Loucy (cell line): ENCODE measurements around the gene DMRTA2.

ENCODE experiments used
- H2AFZ ChIP-seq: fragments of 200-600 bp; sonication (generic); 2 replicates; pipeline ENCODE4 v1.6.0; 2016; ENCODE audit warnings: antibody characterized with exemption, mild to moderate bottlenecking, low read length, moderate library complexity
- H3F3A ChIP-seq: fragments of 200-600 bp; 2 replicates; pipeline ENCODE4 v1.6.0; 2016; ENCODE audit warnings: antibody characterized with exemption, low read depth, mild to moderate bottlenecking
- H3K27me3 ChIP-seq: fragments of 200-600 bp; sonication (generic); 2 replicates; pipeline ENCODE4 v1.6.1; 2014; ENCODE audit warnings: low read length, mild to moderate bottlenecking; ENCODE audit not compliant: insufficient read depth, poor library complexity, severe bottlenecking
- H3K36me3 ChIP-seq: fragments of 200-600 bp; sonication (generic); 2 replicates; pipeline ENCODE4 v1.6.1; 2016; ENCODE audit warnings: low read length; ENCODE audit not compliant: insufficient read depth
- H3K4me1 ChIP-seq: fragments of 200-600 bp; sonication (generic); 2 replicates; pipeline ENCODE4 v1.5.1; 2014; ENCODE audit warnings: low read length, mild to moderate bottlenecking; ENCODE audit not compliant: insufficient read depth, poor library complexity, severe bottlenecking
- H3K4me2 ChIP-seq: fragments of 200-600 bp; sonication (generic); 2 replicates; pipeline ENCODE4 v1.6.0; 2014; ENCODE audit warnings: antibody characterized with exemption, low read length, low read depth, mild to moderate bottlenecking; ENCODE audit not compliant: poor library complexity, severe bottlenecking
- H3K4me3 ChIP-seq: fragments of 200-600 bp; sonication (generic); 2 replicates; pipeline ENCODE4 v1.5.1; 2014; ENCODE audit warnings: low read length, mild to moderate bottlenecking, mixed read lengths; ENCODE audit not compliant: poor library complexity, severe bottlenecking
- H3K79me2 ChIP-seq: fragments of 200-600 bp; sonication (generic); 2 replicates; pipeline ENCODE4 v1.6.1; 2014; ENCODE audit warnings: low read length; ENCODE audit not compliant: insufficient read depth
- H3K9ac ChIP-seq: fragments of 200-600 bp; sonication (generic); 2 replicates; pipeline ENCODE4 v1.6.0; 2014; ENCODE audit warnings: mild to moderate bottlenecking, low read depth, low read length, moderate library complexity; ENCODE audit not compliant: poor library complexity, severe bottlenecking
- H3K9me2 ChIP-seq: fragments of 200-600 bp; sonication (generic); replicated peaks from 2 replicates; pipeline ENCODE4 v1.6.1; 2016; ENCODE audit warnings: low read depth, low read length, mixed read lengths
- H3K9me3 ChIP-seq: fragments of 200-600 bp; sonication (generic); 2 replicates; pipeline ENCODE4 v1.6.1; 2014; ENCODE audit warnings: mild to moderate bottlenecking, antibody characterized with exemption, low read length, low read depth; ENCODE audit not compliant: insufficient read depth
- H4K20me1 ChIP-seq: fragments of 200-600 bp; sonication (generic); 2 replicates; pipeline ENCODE4 v1.6.0; 2014; ENCODE audit warnings: antibody characterized with exemption, low read length, mild to moderate bottlenecking; ENCODE audit not compliant: insufficient read depth, poor library complexity, severe bottlenecking
- CTCF ChIP-seq: fragments of 200-600 bp; sonication (generic); conservative IDR thresholded peaks from 2 replicates; pipeline ENCODE4 v1.5.1; 2014; ENCODE audit warnings: mild to moderate bottlenecking, antibody characterized with exemption, low read length
- EZH2phosphoT487 ChIP-seq: fragments of 200-600 bp; IDR thresholded peaks from 2 replicates; pipeline ENCODE4 v1.6.1; 2018; ENCODE audit warnings: antibody characterized with exemption, mild to moderate bottlenecking, moderate library complexity, borderline replicate concordance

Gene DMRTA2

GRCh38 chr1:50378770-50379169 lies 44.5 kb downstream of the DMRTA2 start:
- no peaks in the 10 kb centered on the region for H3K4me1 ChIP-seq
- H4K20me1 ChIP-seq, result no peaks in the 10 kb centered on the region
- H2AFZ ChIP-seq, result no peak overlapping the region
- H3K4me3 ChIP-seq, result no peak overlapping the region
- no peak overlapping the region for H3K9ac ChIP-seq
- H3K36me3 ChIP-seq, result no peaks in the 10 kb centered on the region
- H3K9me3 ChIP-seq, result no peaks in the 10 kb centered on the region
- TF ChIP-seq CTCF, result no peak
- H3K27me3 ChIP-seq, result no peaks in the 10 kb centered on the region
- H3K79me2 ChIP-seq, result no peaks in the 10 kb centered on the region
- H3K4me2 ChIP-seq, result no peak overlapping the region
- no peaks in the 10 kb centered on the region for H3F3A ChIP-seq
- no peaks in the 10 kb centered on the region for H3K9me2 ChIP-seq

- H3K27me3 ChIP-seq, result no peaks in the 10 kb centered on the region
- no peak for TF ChIP-seq CTCF
- TF ChIP-seq EZH2phosphoT487, result no peak
- H2AFZ ChIP-seq, result no peak overlapping the region
Measured at GRCh38 chr1:50373532-50373931, 49.7 kb downstream of the DMRTA2 start.

GRCh38 chr1:50371749-50372148 lies 51.5 kb downstream of the DMRTA2 start:
- no peaks in the 10 kb centered on the region for H3K27me3 ChIP-seq
- H3F3A ChIP-seq, result no peaks in the 10 kb centered on the region
- H3K4me3 ChIP-seq, result no peak overlapping the region
- H3K9me3 ChIP-seq, result no peaks in the 10 kb centered on the region
- H3K9ac ChIP-seq, result no peak overlapping the region
- H4K20me1 ChIP-seq, result no peaks in the 10 kb centered on the region
- H3K36me3 ChIP-seq, result no peaks in the 10 kb centered on the region
- TF ChIP-seq EZH2phosphoT487 (no peak), CTCF (no peak)
- no peaks in the 10 kb centered on the region for H3K9me2 ChIP-seq
- no peaks in the 10 kb centered on the region for H3K79me2 ChIP-seq
- no peak overlapping the region for H3K4me2 ChIP-seq
- H2AFZ ChIP-seq, result no peak overlapping the region
- no peaks in the 10 kb centered on the region for H3K4me1 ChIP-seq

More at GRCh38 chr1:50373532-50373931, 49.7 kb downstream of the DMRTA2 start:
- no peak overlapping the region for H3K9ac ChIP-seq
- H3K79me2 ChIP-seq, result no peaks in the 10 kb centered on the region
- H3K36me3 ChIP-seq, result no peaks in the 10 kb centered on the region
- no peaks in the 10 kb centered on the region for H3K9me2 ChIP-seq
- no peaks in the 10 kb centered on the region for H4K20me1 ChIP-seq
- H3K4me1 ChIP-seq, result no peaks in the 10 kb centered on the region
- H3K9me3 ChIP-seq, result no peaks in the 10 kb centered on the region
- no peak overlapping the region for H3K4me3 ChIP-seq
- H3K4me2 ChIP-seq, result no peak overlapping the region
- H3F3A ChIP-seq, result no peaks in the 10 kb centered on the region
